GM12878 (cell line): Measurements from ENCODE around the gene EPB41L2. TPM values are rescaled to one million over a fixed set of nuclear protein-coding genes. Genes with fewer than 3 reads are reported as not detected.

Experiments used
- ATAC-seq: fragments of 200-7000 bp; cut with Tn5 transposase; 3 replicates; pipeline ENCODE4 v1.9.1; 2020; ENCODE audit warnings: mild to moderate bottlenecking, moderate library complexity
- BruUV-seq: library from RNA; stranded (reverse); fragments of 400-500 nt; replicated peaks from 2 replicates; lab custom pipeline; 2021; lab: Mats Ljungman, UMichigan
- CTCF ChIA-PET: fragments of 300-600 bp; sonication (Branson Sonifier 250); formaldehyde crosslinking; extraction: SDS; loops from one replicate; lab custom pipeline; 2021; ENCODE audit warnings: inconsistent platforms; lab: Yijun Ruan, JAX
- POLR2A ChIA-PET: fragments of 350-600 bp; formaldehyde crosslinking; extraction: SDS; loops from one replicate; lab custom pipeline; 2021; ENCODE audit warnings: inconsistent platforms; lab: Charles Lee
- RAD21 ChIA-PET: fragments of 300-600 bp; sonication (Branson Sonifier 250); formaldehyde crosslinking; loops from one replicate; lab custom pipeline; 2023; ENCODE audit warnings: antibody characterized with exemption; ENCODE audit not compliant: unreplicated experiment; lab: Charles Lee
- SMC1A ChIA-PET: fragments of 300-600 bp; sonication (Branson Sonifier 250); formaldehyde crosslinking; loops from one replicate; lab custom pipeline; 2023; ENCODE audit not compliant: unreplicated experiment, uncharacterized antibody; lab: Charles Lee
- DNase-seq: peaks from one replicate; pipeline ENCODE4 v3.0.0-alpha.2; 2011; ENCODE audit warnings: low read depth, low spot score
- FAIRE-seq: peaks from 3 replicates; lab custom pipeline; 2011; peaks lifted over from hg19 to GRCh38; lab: Jason Lieb, UNC
- H2AFZ ChIP-seq: 2 replicates; pipeline ENCODE4 v1.6.0; 2011; ENCODE audit warnings: low read depth, low read length, control low read depth; ENCODE audit not compliant: control insufficient read depth
- H3K27ac ChIP-seq: 2 replicates; pipeline ENCODE4 v1.5.1; 2011; ENCODE audit warnings: control low read depth; ENCODE audit not compliant: control insufficient read depth, insufficient read depth
- H3K27me3 ChIP-seq, 2 experiments: replicated peaks in 1 of 2; 2 replicates each; pipeline versions ENCODE4 v1.6.0 to v1.6.1; 2011; ENCODE audit warnings: low read length in 1 of 2; ENCODE audit not compliant: control insufficient read depth in 2 of 2, insufficient read depth in 2 of 2
- H3K36me3 ChIP-seq, 2 experiments: 2 replicates each; pipeline ENCODE4 v1.5.1; 2011; ENCODE audit warnings: low read length in 1 of 2; ENCODE audit not compliant: control insufficient read depth in 2 of 2, insufficient read depth in 2 of 2
- H3K4me1 ChIP-seq: 2 replicates; pipeline ENCODE4 v1.6.1; 2011; ENCODE audit warnings: mild to moderate bottlenecking, low read length, moderate library complexity, mixed read lengths; ENCODE audit not compliant: control insufficient read depth, insufficient read depth
- H3K4me2 ChIP-seq: 2 replicates; pipeline ENCODE4 v1.6.0; 2011; ENCODE audit warnings: control low read depth; ENCODE audit not compliant: control insufficient read depth, insufficient read depth
- H3K4me3 ChIP-seq: fragments of 200-600 bp; sonication (generic); 2 replicates; pipeline ENCODE4 v1.5.1; 2016
- H3K79me2 ChIP-seq: 2 replicates; pipeline ENCODE4 v1.6.0; 2011; ENCODE audit warnings: low read length; ENCODE audit not compliant: control insufficient read depth, insufficient read depth
- H3K9ac ChIP-seq: 2 replicates; pipeline ENCODE4 v1.8.0; 2011; ENCODE audit warnings: low read length, control low read depth, mixed read lengths; ENCODE audit not compliant: control insufficient read depth, insufficient read depth
- H3K9me3 ChIP-seq: replicated peaks from 3 replicates; pipeline ENCODE4 v1.5.1; 2011; ENCODE audit warnings: mild to moderate bottlenecking, low read length; ENCODE audit not compliant: control insufficient read depth, insufficient read depth
- H4K20me1 ChIP-seq: 2 replicates; pipeline ENCODE4 v1.6.0; 2011; ENCODE audit not compliant: control insufficient read depth, insufficient read depth
- BRCA1 ChIP-seq: IDR thresholded peaks from 2 replicates; pipeline ENCODE4 v1.6.1; 2011; ENCODE audit warnings: low read depth, low read length, improper control_type of control experiment
- EZH2 ChIP-seq: IDR thresholded peaks from 2 replicates; pipeline ENCODE4 v1.6.1; 2012; ENCODE audit warnings: low read depth, mild to moderate bottlenecking, control low read depth, inconsistent platforms, low read length, borderline replicate concordance; ENCODE audit not compliant: control insufficient read depth
- GATAD2B ChIP-seq: fragments of 450-650 bp; conservative IDR thresholded peaks from 2 replicates; pipeline ENCODE4 v1.6.1; 2017; ENCODE audit warnings: low read depth, mild to moderate bottlenecking, moderate library complexity
- TAF1 ChIP-seq: IDR thresholded peaks from 2 replicates; pipeline ENCODE4 v1.6.1; 2011; ENCODE audit warnings: mild to moderate bottlenecking, low read depth, low read length, borderline replicate concordance
- WGBS: methylation state at CpG from one replicate; pipeline ENCODE4 v1.1.6; 2016; ENCODE audit warnings: low lambda C conversion rate; ENCODE audit not compliant: insufficient replicate concordance, insufficient coverage; ENCODE audit errors: missing lambda C conversion rate; 5-methylcytosine and 5-hydroxymethylcytosine counted together
- in situ Hi-C: fragments of 300-500 bp; cut with MboI; formaldehyde crosslinking; loops from 9 replicates; pipeline ENCODE4 v1.14.3; 2018; ENCODE audit warnings: mixed read lengths
- intact Hi-C: fragments of 100-400 bp; cut with micrococcal nuclease; formaldehyde crosslinking; loops from one replicate; pipeline ENCODE4 v1.14.2; 2022; ENCODE audit not compliant: unreplicated experiment
- polyA plus RNA-seq, 11 experiments: library from polyadenylated mRNA; depleted of rRNA in 4 of 11; unstranded in 6 of 11; stranded (reverse) in 5 of 11; fragments of >200 nt; fragmentation: Nextera tagmentation in 4 of 11; fragmentation: Illumina TruSeq in 1 of 11; extraction: Ambion mirVana in 4 of 11; extraction: Trizol in 1 of 11; gene quantifications; 1 replicate in 1 of 11; 2 replicates in 10 of 11; pipeline versions ENCODE4 v1.2.1 to v1.2.3, GENCODE V29; 2011 to 2016; ENCODE audit warnings: inconsistent platforms in 2 of 11, missing spikeins in 2 of 11, low read depth in 1 of 11
- total RNA-seq, 4 experiments: library from RNA; depleted of rRNA in 3 of 4; stranded (reverse); fragments of >200 nt in 3 of 4; fragmentation: Illumina TruSeq in 1 of 4; extraction: Trizol in 1 of 4; gene quantifications; 2 replicates each; pipeline versions ENCODE4 v1.2.1 to v1.2.3, GENCODE V29; 2013 to 2021
- TF ChIP-seq, protein P1 (sequence below): fragments of 450-650 bp; IDR thresholded peaks from 2 replicates; pipeline ENCODE4 v1.6.1; 2018; ENCODE audit warnings: borderline replicate concordance, mild to moderate bottlenecking; ENCODE audit not compliant: partially characterized antibody

Gene EPB41L2
- total and polyA plus RNA-seq, 10 of the 15 experiments (the other 5 are each of a cell fraction or from before 2014, with no cell fraction given): 7.4 to 41.6 (median 19.0) TPM

- Histone ChIP-seq H3K4me3 (no peak overlapping the region), H3K36me3 (no peaks in the 10 kb centered on the region), H2AFZ (no peak overlapping the region), H3K9ac (no peak overlapping the region), H3K27ac (no peak overlapping the region), H3K27me3 (no peaks in the 10 kb centered on the region), H4K20me1 (no peaks in the 10 kb centered on the region), H3K9me3 (no peaks in the 10 kb centered on the region), H3K4me2 (no peak overlapping the region), H3K79me2 (peaks cover 2% of the 10 kb centered on the region), H3K4me1 (no peaks in the 10 kb centered on the region)
- RAD21 ChIA-PET: no interaction called here
- TF ChIP-seq, protein P1, sequence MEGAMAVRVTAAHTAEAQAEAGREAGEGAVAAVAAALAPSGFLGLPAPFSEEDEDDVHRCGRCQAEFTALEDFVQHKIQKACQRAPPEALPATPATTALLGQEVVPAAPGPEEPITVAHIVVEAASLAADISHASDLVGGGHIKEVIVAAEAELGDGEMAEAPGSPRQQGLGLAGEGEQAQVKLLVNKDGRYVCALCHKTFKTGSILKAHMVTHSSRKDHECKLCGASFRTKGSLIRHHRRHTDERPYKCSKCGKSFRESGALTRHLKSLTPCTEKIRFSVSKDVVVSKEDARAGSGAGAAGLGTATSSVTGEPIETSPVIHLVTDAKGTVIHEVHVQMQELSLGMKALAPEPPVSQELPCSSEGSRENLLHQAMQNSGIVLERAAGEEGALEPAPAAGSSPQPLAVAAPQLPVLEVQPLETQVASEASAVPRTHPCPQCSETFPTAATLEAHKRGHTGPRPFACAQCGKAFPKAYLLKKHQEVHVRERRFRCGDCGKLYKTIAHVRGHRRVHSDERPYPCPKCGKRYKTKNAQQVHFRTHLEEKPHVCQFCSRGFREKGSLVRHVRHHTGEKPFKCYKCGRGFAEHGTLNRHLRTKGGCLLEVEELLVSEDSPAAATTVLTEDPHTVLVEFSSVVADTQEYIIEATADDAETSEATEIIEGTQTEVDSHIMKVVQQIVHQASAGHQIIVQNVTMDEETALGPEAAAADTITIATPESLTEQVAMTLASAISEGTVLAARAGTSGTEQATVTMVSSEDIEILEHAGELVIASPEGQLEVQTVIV: no peak
- BruUV-seq: no TSS peak
- in situ Hi-C loops (no loop called here), intact Hi-C loops (no loop called here)
- ATAC-seq (no peak), DNase-seq (no peak), FAIRE-seq (no peak)
- WGBS: 91% methylated on average over 6 of the region's 6 CpGs
- CTCF ChIA-PET: no interaction called here
- SMC1A ChIA-PET: interaction anchor here (1.2 kb wide), 1 partner anchor 60 kb away, joined by 3 read pairs; no protein-coding TSS in a partner anchor
- POLR2A ChIA-PET: no interaction called here
Observed at GRCh38 chr6:131000544-131000943, 62.5 kb downstream of the EPB41L2 start.

DNA sequence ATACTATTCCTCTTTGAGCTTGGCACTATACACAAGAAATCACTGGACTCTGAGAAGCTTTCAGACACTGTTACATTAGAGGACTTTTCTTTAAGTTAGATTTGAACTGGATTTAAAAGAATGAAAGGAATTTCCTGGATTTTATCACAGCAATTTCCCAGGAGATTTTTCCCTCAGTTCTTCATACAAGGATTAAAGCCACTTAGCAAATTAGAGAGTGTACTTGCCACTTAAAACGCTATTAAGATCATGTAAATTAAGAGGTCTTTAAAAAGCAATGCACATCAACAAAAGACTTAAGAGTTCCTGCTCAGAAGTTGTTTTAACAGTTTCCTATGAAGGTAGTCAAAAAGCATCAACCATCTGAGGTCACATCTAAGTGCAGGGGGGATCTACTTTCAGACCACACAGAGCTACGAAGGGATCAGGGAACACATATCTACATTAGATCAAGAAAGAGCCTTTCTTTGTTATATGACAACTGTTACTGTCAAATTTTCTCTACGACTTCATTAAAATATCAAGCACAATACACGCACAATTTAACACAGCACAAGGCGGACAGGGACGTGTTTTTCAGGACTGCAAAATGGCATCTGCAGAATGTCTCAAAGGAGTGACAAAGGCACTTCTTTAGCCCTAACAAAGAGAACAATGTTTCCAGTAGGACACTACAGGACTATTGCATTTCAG lies 65.8 kb downstream of the EPB41L2 start:
- intact Hi-C loops: no loop called here
- no peak overlapping the region for H2AFZ ChIP-seq
- peaks cover 2% of the 10 kb centered on the region for H3K79me2 ChIP-seq
- ChIA-PET RAD21 (no interaction called here), CTCF (no interaction called here)
- no TSS peak for BruUV-seq
- H4K20me1 ChIP-seq: no peaks in the 10 kb centered on the region
- in situ Hi-C loops: no loop called here
- no peak overlapping the region for H3K4me3 ChIP-seq
- no peak for ATAC-seq
- H3K27ac ChIP-seq: no peak overlapping the region
- no peaks in the 10 kb centered on the region for H3K27me3 ChIP-seq
- FAIRE-seq: peak; percentile 70
- H3K4me2 ChIP-seq: no peak overlapping the region
- TF ChIP-seq GATAD2B (no peak), BRCA1 (no peak), EZH2 (no peak), TAF1 (no peak)
- TF ChIP-seq, all 136 proteins: peak for 0
- 88% methylated on average over 6 of the region's 6 CpGs for WGBS
- Histone ChIP-seq H3K4me1 (no peaks in the 10 kb centered on the region), H3K9ac (no peak overlapping the region), H3K36me3 (no peaks in the 10 kb centered on the region; a peak in 1 of 4 replicates), H3K9me3 (peaks cover 2% of the 10 kb centered on the region; the same call in 2 of the 3 replicates)
- POLR2A ChIA-PET: no interaction called here
- SMC1A ChIA-PET: interaction anchor here (1.9 kb wide), 1 partner anchor 18 kb away, joined by 7 read pairs; no protein-coding TSS in a partner anchor
- no peak for DNase-seq
